ENCODE measurements around the gene ZNF175.
"Not testable (repeated sequence)": the region's sequence is repeated elsewhere in the genome, so short reads cannot be mapped to it uniquely, and the experiment has no call there.

The ZNF175 gene

GRCh38 chr19:51628153-51628939 lies 57.3 kb downstream of the ZNF175 start:
- no peak for DNase-seq (ENCODE audit: low read depth in 2 of 2)

GRCh38 chr19:51630315-51630714 lies 59.2 kb downstream of the ZNF175 start, which contains the start of gene SIGLEC5:
Gene SIGLEC5, minus strand, starts transcription at chr19:51630401. Its CDS starts 66 bp downstream, at chr19:51630335.
- not testable (repeated sequence) for DNase-seq (ENCODE audit: low read depth in 2 of 2)

DNA sequence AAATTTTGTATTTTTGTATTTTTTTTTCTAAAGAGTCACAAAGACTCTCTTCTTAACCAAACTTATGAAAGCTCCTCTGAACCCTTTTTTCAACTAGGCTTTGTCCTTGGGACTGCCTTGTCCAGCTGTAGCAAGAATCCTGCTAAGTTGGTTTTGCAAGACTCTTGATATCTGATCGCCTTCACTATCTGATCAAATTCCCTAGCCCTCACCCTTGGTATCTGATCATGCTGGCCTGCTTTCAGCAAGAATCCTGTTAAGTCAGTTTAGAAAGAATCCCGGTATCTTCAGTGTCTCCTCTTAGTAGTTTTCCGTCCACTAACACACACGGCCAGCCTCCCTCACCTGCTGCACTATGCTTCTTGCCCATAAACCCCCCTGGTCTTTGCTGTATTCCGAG lies 61.0 kb downstream of the ZNF175 start:
- no peak for DNase-seq (ENCODE audit: low read depth in 2 of 2)

GRCh38 chr19:51637362-51637978 lies 66.4 kb downstream of the ZNF175 start:
- no peak for DNase-seq (ENCODE audit: low read depth in 2 of 2)

DNA sequence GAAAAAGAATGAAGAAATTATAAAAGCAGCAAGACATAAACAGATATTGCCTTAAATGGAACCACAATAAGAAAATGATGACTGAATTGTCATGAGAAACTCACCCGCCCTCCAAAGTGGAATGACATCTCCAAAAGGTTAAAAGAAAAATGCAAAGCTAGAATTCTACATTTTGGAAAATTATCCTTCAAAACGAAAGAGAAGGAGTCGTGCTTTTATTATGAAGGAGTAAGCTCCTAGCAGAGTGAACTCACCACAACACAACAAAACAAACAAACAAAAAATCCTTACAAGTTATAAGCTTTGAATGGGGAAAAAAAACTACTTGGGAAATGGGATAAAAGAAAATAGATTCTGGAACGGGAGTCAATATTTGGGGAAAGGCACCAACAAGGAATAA lies 68.8 kb downstream of the ZNF175 start:
- DNase-seq (ENCODE audit: low read depth in 2 of 2), result no peak

DNA sequence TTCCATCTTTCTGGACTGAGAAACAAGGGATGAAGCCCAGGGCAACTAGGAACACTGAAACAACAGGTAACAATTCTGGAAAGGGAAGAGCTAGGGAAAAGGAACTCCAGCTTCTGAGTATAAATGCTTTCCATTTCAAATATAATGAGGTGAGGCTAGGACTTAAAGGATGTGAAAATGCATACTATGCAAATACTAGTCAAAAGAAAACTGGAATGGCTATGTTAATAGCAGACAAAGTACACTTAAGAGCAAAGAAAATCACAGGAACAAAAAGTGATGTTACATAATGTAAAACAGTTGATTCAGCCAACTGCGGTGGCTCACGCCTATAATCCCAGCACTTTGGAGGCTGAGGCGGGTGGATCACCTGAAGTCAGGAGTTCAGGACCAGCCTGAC lies 69.3 kb downstream of the ZNF175 start:
- no peak for DNase-seq (ENCODE audit: low read depth in 2 of 2)

DNA sequence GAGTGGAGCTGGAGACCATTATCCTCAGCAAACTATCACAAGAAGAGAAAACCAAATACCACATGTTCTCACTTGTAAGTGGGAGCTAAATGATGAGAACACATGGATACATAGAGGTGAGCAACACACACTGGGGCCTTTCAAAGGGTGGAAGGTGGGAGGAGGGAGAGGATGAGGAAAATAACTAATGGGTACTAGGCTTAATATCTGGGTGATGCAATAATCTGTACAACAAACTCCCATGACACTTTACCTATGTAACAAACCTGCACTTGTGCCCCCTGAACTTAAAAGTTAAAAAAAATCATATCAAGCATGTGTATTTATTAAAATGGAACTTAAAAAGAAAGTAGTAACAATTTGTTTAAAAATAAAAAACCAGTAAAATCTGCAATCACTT lies 70.6 kb downstream of the ZNF175 start:
- DNase-seq (ENCODE audit: low read depth in 2 of 2), result no peak

All from stimulated activated CD4-positive, alpha-beta T cell treated with anti-CD3 and anti-CD28 coated beads, Interleukin-4, amount 100 ng/mL, for 48 hours (primary cell).